ENCODE results near the gene ERMP1.
A peak's percentile ranks its signal among the peaks of the same experiment; 100 is the strongest.

The ERMP1 gene

GRCh38 chr9:5773324-5773999 is 59.5 kb downstream of the ERMP1 start:
- no peak for DNase-seq

- DNase-seq, result peak; percentile 57
Observed at GRCh38 chr9:5767968-5768932, 64.7 kb downstream of the ERMP1 start.

- DNase-seq, result peak; percentile 62
Observed at GRCh38 chr9:5764130-5764868, 68.6 kb downstream of the ERMP1 start.

- DNase-seq, result no peak
Observed at GRCh38 chr9:5762421-5762820, 70.5 kb downstream of the ERMP1 start.

- no peak for DNase-seq
Observed at GRCh38 chr9:5760338-5760737, 72.6 kb downstream of the ERMP1 start.

- no peak for DNase-seq
Observed at GRCh38 chr9:5756633-5757032, 76.3 kb downstream of the ERMP1 start.

GRCh38 chr9:5750569-5750968 is 82.3 kb downstream of the ERMP1 start:
- no peak for DNase-seq

- DNase-seq, result no peak
Observed at GRCh38 chr9:5749306-5749705, 83.6 kb downstream of the ERMP1 start.

- no peak for DNase-seq
Observed at GRCh38 chr9:5748438-5748837, 84.5 kb downstream of the ERMP1 start.

GRCh38 chr9:5743109-5743508 is 89.8 kb downstream of the ERMP1 start:
- no peak for DNase-seq

- DNase-seq, result no peak
Observed at GRCh38 chr9:5736563-5737346, 96.2 kb downstream of the ERMP1 start.

GRCh38 chr9:5735072-5735471 is 97.8 kb downstream of the ERMP1 start:
- no peak for DNase-seq
